Pancreas (tissue), 10 donors: ENCODE results near the gene MTRFR. TPM values are rescaled to one million over a fixed set of nuclear protein-coding genes. Genes with fewer than 3 reads are reported as not detected.
A peak's percentile ranks its signal among the peaks of the same experiment; 100 is the strongest.
"Not testable (repeated sequence)": the region's sequence is repeated elsewhere in the genome, so short reads cannot be mapped to it uniquely, and the experiment has no call there.

ENCODE experiments used
- ATAC-seq, 4 donors: fragments of 200-7000 bp; cut with Tn5 transposase; one replicate each; pipeline versions ENCODE4 v1.8.0 to v1.9.1; 2020; ENCODE audit warnings: mild to moderate bottlenecking in 4 of 4, moderate library complexity in 4 of 4
- DNase-seq, 6 donors: peaks; one replicate each; pipeline ENCODE4 v3.0.0-alpha.2; 2020
- FAIRE-seq: peaks from 2 replicates; lab custom pipeline; 2012; peaks lifted over from hg19 to GRCh38; lab: Jason Lieb, UNC
- H3K27ac ChIP-seq, 4 donors: fragments of 200-600 bp; sonication (generic); 1 replicate in 3 of 4; 2 replicates in 1 of 4; pipeline versions ENCODE4 v1.5.0 to v1.8.0; 2020
- H3K27me3 ChIP-seq, 4 donors: fragments of 200-600 bp; one replicate each; pipeline ENCODE4 v1.8.0; 2021
- H3K36me3 ChIP-seq, 3 donors: fragments of 200-600 bp; sonication (generic) in 1 of 3; one replicate each; pipeline versions ENCODE4 v1.5.0 to v1.8.0; 2020 to 2021
- H3K4me1 ChIP-seq, 3 donors: fragments of 200-600 bp; one replicate each; pipeline ENCODE4 v1.8.0; 2021
- H3K4me3 ChIP-seq, 4 donors: fragments of 200-600 bp; sonication (generic) in 2 of 4; one replicate each; pipeline versions ENCODE4 v1.5.0 to v1.8.0; 2020 to 2021
- H3K9me3 ChIP-seq, 4 donors: fragments of 200-600 bp; one replicate each; pipeline ENCODE4 v1.8.0; 2021
- CTCF ChIP-seq, 4 donors: fragments of 200-600 bp; sonication (generic) in 3 of 4; IDR thresholded peaks; one replicate each; pipeline versions ENCODE4 v1.5.0 to v1.8.0; 2021; ENCODE audit warnings: antibody characterized with exemption in 4 of 4
- WGBS, 2 donors: extraction: QIAGEN DNeasy Blood & Tissue Kit; methylation state at CpG; one replicate each; pipeline ENCODE4 v1.1.7; 2013; 5-methylcytosine and 5-hydroxymethylcytosine counted together
- intact Hi-C, 3 donors: fragments of 100-400 bp; cut with DNase I; formaldehyde crosslinking; loops; one replicate each; pipeline versions ENCODE4 v1.11.1 to v1.14.2; 2022
- polyA plus RNA-seq, 2 donors: library from polyadenylated mRNA; stranded (reverse); fragments of 200-250 nt; gene quantifications; one replicate each; pipeline ENCODE4 v1.2.3, GENCODE V29; 2013
- total RNA-seq, 6 donors: library from RNA; stranded (reverse); fragmentation: NEBNext Ultra II Directional in 4 of 6; extraction: Animal tissue kit (Norgen Biotek cat#: 25700) in 4 of 6; gene quantifications; one replicate each; pipeline versions ENCODE4 v1.2.1 to v1.2.4, GENCODE V29; 2021 to 2023
- donor health status: healthy with polysubstance abuse.
- donor health status: DM: no; HTN: no; CAD: no; lungs with moderate emphysema.
- donor health status: DM: no; HTN: no; CAD: no.
- donor health status: control.
- donor health status: control.
- donor health status: Bipolar disorder and iron deficiency.
- donor health status: DM: yes; HTN: yes; CAD: no.
- donor health status: DM: no; HTN: no; CAD: no.
- donor health status: DM: no; HTN: no; CAD: no.
- donor health status: DM: yes; HTN: yes; CAD: no.

MTRFR gene
- total RNA-seq (1 to 10 TPM; 2.9 to 7.5 (median 4.1) TPM), polyA plus RNA-seq (1 to 10 TPM; 6.9 to 8.4 TPM)

- intact Hi-C loops, result loop anchor here in 2 of 3 donors (10.0 kb wide), 4 partner anchors 198 to 368 kb away; partner anchors contain the start of genes ARL6IP4 (in 1 of the 2) and OGFOD2 (in 1 of the 2)
- FAIRE-seq, result peak; percentile 98
- DNase-seq, result peak; percentile 97 to 99 (median 99)
- peak within 1 kb of the TSS; percentile 76 to 83 (median 80) for H3K27ac ChIP-seq
- ATAC-seq, result peak; percentile 96 to 98 (median 97)
- no peaks in the 10 kb centered on the region for H3K9me3 ChIP-seq
- H3K4me1 ChIP-seq, result peaks cover 3 to 15% (median 13%) of the 10 kb centered on the region in 3 donors
- H3K27me3 ChIP-seq, result no peaks in the 10 kb centered on the region
- no peak for TF ChIP-seq CTCF (IDR thresholded peaks at IDR 0.05)
- peak within 1 kb of the TSS; percentile 78 to 88 (median 83) for H3K4me3 ChIP-seq
- WGBS, 2 donors, result 0% methylated on average over 66 of the region's 66 CpGs
- no peaks in the 10 kb centered on the region for H3K36me3 ChIP-seq
These were observed at the start of gene MTRFR, which contains the start of gene MPHOSPH9 for GRCh38 chr12:123232807-123233504. TSS of gene MTRFR (plus strand) at chr12:123233436. CDS start at chr12:123253675, 20,239 bp downstream. TSS of gene MPHOSPH9 (minus strand) at chr12:123233141. CDS start at chr12:123230364, 2,777 bp downstream.

GRCh38 chr12:123187637-123188036 is 45.6 kb upstream of the MTRFR start:
- H3K4me1 ChIP-seq, result no peaks in the 10 kb centered on the region
- WGBS, 2 donors, result 98% methylated on average over 6 of the region's 6 CpGs
- no peak overlapping the region for H3K4me3 ChIP-seq
- ATAC-seq (no peak), FAIRE-seq (no peak), DNase-seq (no peak)
- H3K27ac ChIP-seq, result no peak overlapping the region
- H3K27me3 ChIP-seq, result no peaks in the 10 kb centered on the region
- H3K9me3 ChIP-seq, result no peaks in the 10 kb centered on the region
- TF ChIP-seq CTCF (IDR thresholded peaks at IDR 0.05), result no peak
- intact Hi-C loops, result no loop called here
- H3K36me3 ChIP-seq, result no peaks in the 10 kb centered on the region

- ATAC-seq (no peak), DNase-seq (no peak), FAIRE-seq (no peak)
- no peaks in the 10 kb centered on the region for H3K9me3 ChIP-seq
- intact Hi-C loops, result no loop called here
- H3K36me3 ChIP-seq, result no peaks in the 10 kb centered on the region
- no peak overlapping the region for H3K4me3 ChIP-seq
- 96 to 98% methylated on average over 3 of the region's 3 CpGs for WGBS, 2 donors
- H3K27me3 ChIP-seq, result no peaks in the 10 kb centered on the region
- TF ChIP-seq CTCF (IDR thresholded peaks at IDR 0.05), result no peak
- H3K4me1 ChIP-seq, result no peaks in the 10 kb centered on the region
- no peak overlapping the region for H3K27ac ChIP-seq
These were observed 33.3 kb upstream of the MTRFR start for GRCh38 chr12:123199936-123200335.

- FAIRE-seq (no peak), DNase-seq (no peak), ATAC-seq (no peak)
- H3K9me3 ChIP-seq, result no peaks in the 10 kb centered on the region
- H3K4me1 ChIP-seq, result no peaks in the 10 kb centered on the region
- no peaks in the 10 kb centered on the region for H3K27me3 ChIP-seq
- no peak overlapping the region for H3K4me3 ChIP-seq
- 92 to 96% methylated on average over 7 of the region's 7 CpGs for WGBS, 2 donors
- no peaks in the 10 kb centered on the region for H3K36me3 ChIP-seq
- intact Hi-C loops, result no loop called here
- no peak overlapping the region for H3K27ac ChIP-seq
- no peak for TF ChIP-seq CTCF (IDR thresholded peaks at IDR 0.05)
These were observed 32.8 kb upstream of the MTRFR start for GRCh38 chr12:123200414-123200813.

GRCh38 chr12:123206794-123207193 is 26.4 kb upstream of the MTRFR start:
- H3K36me3 ChIP-seq, H3K9me3 ChIP-seq, DNase-seq, H3K4me1 ChIP-seq, H3K27me3 ChIP-seq, H3K27ac ChIP-seq, intact Hi-C loops, H3K4me3 ChIP-seq, FAIRE-seq, ATAC-seq: not testable (repeated sequence)
- WGBS, 2 donors, result 80 to 84% methylated on average over 3 of the region's 3 CpGs

GRCh38 chr12:123207815-123208214 is 25.4 kb upstream of the MTRFR start:
- intact Hi-C loops, FAIRE-seq, H3K36me3 ChIP-seq: not testable (repeated sequence)

More at GRCh38 chr12:123207815-123208214, 25.4 kb upstream of the MTRFR start:
- DNase-seq, ATAC-seq, H3K4me3 ChIP-seq, H3K27ac ChIP-seq, H3K27me3 ChIP-seq, H3K4me1 ChIP-seq, H3K9me3 ChIP-seq: not testable (repeated sequence)
- 97 to 98% methylated on average over 6 to 7 of the region's 7 CpGs for WGBS, 2 donors
